Left ventricle myocardium superior (tissue), 1 donor: ENCODE data around the gene RAB33B. TPM values are rescaled to one million over a fixed set of nuclear protein-coding genes. Genes with fewer than 3 reads are reported as not detected.
"Not testable (repeated sequence)": the region's sequence is repeated elsewhere in the genome, so short reads cannot be mapped to it uniquely, and the experiment has no call there.

Experiments
- ATAC-seq: fragments of 200-7000 bp; cut with Tn5 transposase; one replicate; pipeline ENCODE4 v1.9.1; 2020; ENCODE audit warnings: mild to moderate bottlenecking, moderate library complexity
- DNase-seq: peaks from one replicate; pipeline ENCODE4 v3.0.0-alpha.2; 2020
- intact Hi-C: fragments of 100-400 bp; cut with micrococcal nuclease; formaldehyde crosslinking; loops from one replicate; pipeline ENCODE4 v1.11.0; 2022
- total RNA-seq: library from RNA; stranded (reverse); fragmentation: NEBNext Ultra II Directional; extraction: Animal tissue kit (Norgen Biotek cat#: 25700); gene quantifications from one replicate; pipeline ENCODE4 v1.2.1, GENCODE V29; 2021
- donor health status: DM: no; HTN: yes; CAD: no; lungs with severe emphysema.

The RAB33B gene
- total RNA-seq, 1 donor from 2014 or later, result 6.3 TPM

- DNase-seq (no peak), ATAC-seq (no peak)
- intact Hi-C loops, result loop anchor here (10.0 kb wide), 1 partner anchor 46 kb away; no protein-coding TSS in a partner anchor
Measured at GRCh38 chr4:139458999-139459398, 5.1 kb downstream of the RAB33B start.

GRCh38 chr4:139460565-139460964 is 6.6 kb downstream of the RAB33B start:
- DNase-seq, result no peak
- no peak for ATAC-seq
- intact Hi-C loops, result no loop called here

- ATAC-seq (no peak), DNase-seq (no peak)
- intact Hi-C loops, result no loop called here
Measured at GRCh38 chr4:139461022-139461628, 7.2 kb downstream of the RAB33B start.

DNA sequence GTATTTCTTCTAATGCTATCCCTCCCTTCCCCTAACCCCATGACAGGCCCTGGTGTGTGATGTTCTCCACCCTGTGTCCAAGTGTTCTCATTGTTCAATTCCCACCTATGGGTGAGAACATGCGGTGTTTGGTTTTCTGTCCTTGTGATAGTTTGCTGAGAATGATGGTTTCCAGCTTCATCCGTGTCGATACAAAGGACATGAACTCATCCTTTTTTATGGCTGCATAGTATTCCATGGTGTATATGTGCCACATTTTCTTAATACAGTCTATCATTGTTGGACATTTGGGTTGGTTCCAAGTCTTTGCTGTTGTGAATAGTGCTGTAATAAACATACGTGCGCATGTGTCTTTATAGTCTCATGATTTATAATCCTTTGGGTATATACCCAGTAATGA is 10.6 kb downstream of the RAB33B start:
- ATAC-seq, intact Hi-C loops: not testable (repeated sequence)

DNA sequence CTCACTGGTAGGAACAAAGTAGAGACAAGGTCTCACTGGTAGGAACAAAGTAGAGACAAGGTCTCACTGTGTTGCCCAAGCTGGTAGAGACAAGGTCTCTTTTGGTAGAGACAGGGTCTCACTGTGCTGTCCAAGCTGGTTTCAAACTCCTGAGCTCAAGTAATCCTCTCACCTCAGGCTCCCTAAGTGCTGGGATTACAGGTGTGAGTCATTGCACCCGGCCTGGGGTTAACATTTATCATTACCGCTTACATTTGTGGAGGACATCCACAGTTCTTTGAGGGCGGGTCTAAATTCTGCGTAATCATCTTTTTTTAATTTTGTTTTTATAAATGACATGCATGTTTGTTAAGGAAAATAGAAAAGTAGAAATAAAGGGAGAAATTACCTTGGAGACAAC is 12.0 kb downstream of the RAB33B start:
- intact Hi-C loops, result no loop called here
- no peak for ATAC-seq

More for the DNA sequence above, 10.6 kb downstream of the RAB33B start:
- not testable (repeated sequence) for DNase-seq

GRCh38 chr4:139468756-139469155 is 14.8 kb downstream of the RAB33B start:
- DNase-seq, ATAC-seq, intact Hi-C loops: not testable (repeated sequence)

More for the DNA sequence above, 12.0 kb downstream of the RAB33B start:
- DNase-seq, result no peak

DNA sequence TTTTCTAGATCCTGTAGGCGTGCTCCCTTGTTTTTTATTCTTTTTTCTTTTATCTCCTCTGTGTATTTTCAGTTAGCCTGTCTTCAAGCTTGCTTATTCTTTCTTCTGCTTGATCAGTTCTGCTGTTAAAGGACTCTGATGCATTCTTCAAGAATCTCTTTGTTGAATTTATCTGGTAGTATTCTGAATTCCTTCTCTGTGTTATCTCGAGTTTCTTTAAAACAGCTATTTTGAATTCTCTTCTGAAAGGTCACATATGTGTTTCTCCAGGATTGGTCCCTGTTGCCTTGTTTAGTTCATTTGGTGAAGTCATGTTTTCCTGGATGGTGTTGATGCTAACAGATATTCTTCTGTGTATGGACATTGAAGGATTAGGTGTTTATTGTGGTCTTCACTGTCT is 15.3 kb downstream of the RAB33B start:
- ATAC-seq (no peak), DNase-seq (no peak)
- intact Hi-C loops, result no loop called here

DNA sequence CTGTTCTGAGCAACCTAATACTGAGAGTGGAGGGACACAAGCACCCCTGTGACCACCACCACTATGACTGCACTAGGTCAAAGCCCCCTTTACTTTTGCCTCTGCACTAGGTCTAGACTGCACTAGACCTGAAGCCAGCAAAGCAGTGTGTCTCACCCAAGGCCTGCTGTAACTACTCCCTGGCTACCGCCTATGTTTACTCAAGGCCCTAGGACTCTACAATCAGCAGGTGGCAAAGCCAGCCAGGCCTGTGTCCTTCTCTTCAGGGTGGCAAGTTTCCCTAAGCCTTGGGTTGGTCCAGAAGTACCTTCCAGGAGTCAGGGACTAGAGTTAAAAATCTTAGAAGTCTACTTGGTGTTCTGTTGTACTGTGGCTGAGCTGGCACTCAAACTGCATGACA is 15.9 kb downstream of the RAB33B start:
- ATAC-seq, result no peak
- intact Hi-C loops, result no loop called here
- no peak for DNase-seq

DNA sequence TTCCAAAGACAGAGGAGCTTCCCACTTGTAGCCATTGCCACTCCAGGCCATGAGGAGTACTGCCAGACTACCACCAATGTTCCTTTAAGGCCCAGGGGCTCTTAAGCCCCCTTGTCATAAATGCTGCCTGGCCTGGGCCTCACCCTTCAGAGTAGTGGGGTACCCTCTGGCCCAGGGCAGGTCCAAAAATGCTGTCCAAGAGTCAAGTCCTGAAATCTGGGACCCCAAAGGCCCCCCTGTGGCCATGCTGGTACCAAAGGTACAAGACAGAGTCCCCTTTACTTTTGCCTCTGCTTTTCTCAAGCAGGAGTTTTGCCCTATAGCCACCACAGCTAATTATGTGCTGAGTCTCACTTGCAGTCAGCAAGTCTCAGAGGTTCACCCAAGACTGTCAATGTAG is 16.4 kb downstream of the RAB33B start:
- intact Hi-C loops, result no loop called here
- no peak for ATAC-seq
- DNase-seq, result no peak

DNA sequence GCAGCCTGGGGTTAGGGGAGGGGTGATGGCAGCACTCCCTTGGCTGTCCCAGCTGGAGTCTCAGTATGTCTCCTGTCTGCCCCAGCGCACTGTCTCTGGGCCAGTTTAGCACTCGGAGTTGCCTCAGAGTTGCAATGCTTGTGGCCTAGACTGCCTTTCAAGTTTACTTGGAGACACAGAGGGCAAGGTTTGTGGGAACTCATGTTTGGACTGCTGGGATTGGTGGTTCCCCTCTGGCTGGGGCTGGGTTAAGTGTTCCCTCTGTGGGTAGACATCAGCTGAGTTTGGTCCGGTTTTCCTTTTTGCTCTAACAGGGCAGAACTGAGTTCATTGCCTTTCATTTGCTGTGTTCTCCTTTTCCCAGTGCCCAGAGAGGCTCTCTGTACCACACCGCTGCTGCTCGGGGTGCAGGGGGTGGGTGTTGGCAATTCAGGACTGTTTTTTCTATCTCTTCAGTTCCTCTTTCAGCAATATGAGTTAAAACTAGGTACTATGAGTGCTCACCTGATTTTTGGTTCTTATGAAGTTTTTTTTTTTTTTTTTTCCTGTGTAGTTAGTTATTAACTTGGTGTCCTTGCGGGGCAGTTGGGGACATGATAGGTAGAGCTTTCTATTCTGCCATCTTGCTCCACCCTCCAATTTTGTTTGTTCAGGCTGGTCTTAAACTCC is 17.2 kb downstream of the RAB33B start:
- DNase-seq, result no peak
- no peak for ATAC-seq
- intact Hi-C loops, result no loop called here

DNA sequence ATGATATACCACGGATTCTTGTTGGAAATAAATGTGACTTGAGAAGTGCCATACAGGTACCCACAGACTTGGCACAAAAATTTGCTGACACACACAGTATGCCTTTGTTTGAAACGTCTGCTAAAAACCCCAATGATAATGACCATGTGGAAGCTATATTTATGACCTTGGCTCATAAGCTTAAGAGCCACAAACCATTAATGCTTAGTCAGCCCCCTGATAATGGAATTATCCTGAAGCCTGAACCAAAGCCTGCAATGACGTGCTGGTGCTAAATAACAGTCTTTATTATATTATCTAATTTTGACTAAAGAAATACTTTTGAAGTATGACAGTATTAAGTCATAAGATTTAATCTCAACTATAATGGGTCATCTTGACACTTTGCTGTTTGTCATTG is 18.9 kb downstream of the RAB33B start:
- ATAC-seq (no peak), DNase-seq (no peak)
- intact Hi-C loops, result no loop called here

DNA sequence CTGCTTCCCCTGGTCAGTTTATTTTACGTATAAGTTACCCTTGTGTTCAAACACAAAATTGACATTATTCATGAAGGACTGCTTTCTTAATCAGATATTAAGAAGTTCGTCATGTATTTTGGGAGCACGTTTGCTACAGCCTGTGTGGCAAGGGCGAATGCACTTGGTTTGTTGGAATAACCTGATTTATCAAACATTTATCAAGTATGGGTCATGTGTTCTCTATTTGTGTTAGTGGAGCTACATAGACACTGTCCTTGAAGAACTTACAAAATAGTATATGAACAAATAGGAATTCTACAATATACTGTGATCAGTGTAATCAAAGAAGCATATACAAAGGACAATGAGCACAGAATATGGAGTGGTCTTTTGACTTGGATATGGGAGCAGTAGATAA is 22.4 kb downstream of the RAB33B start:
- ATAC-seq (no peak), DNase-seq (no peak)
- intact Hi-C loops, result no loop called here

- intact Hi-C loops, result no loop called here
- no peak for DNase-seq
- no peak for ATAC-seq
Measured at GRCh38 chr4:139481465-139481864, 27.5 kb downstream of the RAB33B start.

GRCh38 chr4:139483000-139483399 is 29.1 kb downstream of the RAB33B start:
- ATAC-seq (no peak), DNase-seq (no peak)
- intact Hi-C loops, result no loop called here

- intact Hi-C loops, result no loop called here
- no peak for ATAC-seq
- DNase-seq, result no peak
Measured at GRCh38 chr4:139484783-139485311, 30.9 kb downstream of the RAB33B start.

- no peak for DNase-seq
- intact Hi-C loops, result no loop called here
- ATAC-seq, result no peak
Measured at GRCh38 chr4:139488442-139488841, 34.5 kb downstream of the RAB33B start.

DNA sequence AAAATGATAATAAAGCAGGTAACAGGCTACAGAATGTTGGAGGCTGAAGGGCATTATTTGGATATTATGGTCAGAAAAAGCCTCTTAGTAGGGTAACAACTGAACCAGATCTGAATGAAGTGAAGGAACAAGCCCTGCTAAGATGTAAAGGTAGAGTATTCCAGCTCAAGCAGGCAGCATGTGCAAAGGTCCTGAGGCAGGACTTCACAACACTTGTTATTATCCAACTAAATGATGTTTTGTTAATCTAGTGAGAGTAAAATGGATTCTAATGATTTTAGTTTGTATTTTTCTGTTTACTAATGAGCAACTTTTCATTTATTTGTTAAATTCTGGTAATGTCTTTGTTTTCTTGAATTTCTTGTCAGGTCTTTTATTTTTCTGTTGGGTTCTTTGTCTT is 35.7 kb downstream of the RAB33B start:
- DNase-seq, result no peak
- no peak for ATAC-seq
- intact Hi-C loops, result no loop called here

DNA sequence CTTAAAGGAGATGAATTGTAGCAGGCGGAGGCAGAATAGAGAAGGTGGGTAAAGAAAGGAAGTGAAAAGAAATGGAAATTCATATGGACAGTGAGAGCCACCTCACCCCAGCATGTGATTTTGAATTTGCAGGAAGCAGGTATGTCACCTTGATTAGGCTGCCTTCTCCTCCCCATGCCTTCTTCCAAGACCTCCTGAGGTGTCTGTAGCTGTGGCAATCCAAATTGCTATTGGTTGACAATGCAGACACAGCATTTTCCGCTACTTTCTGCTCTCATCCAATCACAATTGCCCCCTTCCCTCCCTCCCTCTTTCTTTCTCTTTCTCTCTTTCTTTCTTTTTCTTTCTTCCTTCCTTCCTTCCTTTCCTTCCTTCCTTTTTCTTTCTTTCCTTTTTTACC is 38.5 kb downstream of the RAB33B start:
- ATAC-seq (no peak), DNase-seq (no peak)
- intact Hi-C loops, result no loop called here

- intact Hi-C loops, result no loop called here
- peak; percentile 76 for ATAC-seq
- no peak for DNase-seq
Measured at GRCh38 chr4:139493176-139493575, 39.3 kb downstream of the RAB33B start.

- ATAC-seq (no peak), DNase-seq (no peak)
- intact Hi-C loops, result no loop called here
Measured at GRCh38 chr4:139499186-139499585, 45.3 kb downstream of the RAB33B start.

- intact Hi-C loops, result loop anchor here (10.0 kb wide), 1 partner anchor 46 kb away; the partner anchor contains the start of gene RAB33B
- DNase-seq (no peak), ATAC-seq (no peak)
Measured at GRCh38 chr4:139501117-139501516, 47.2 kb downstream of the RAB33B start.
